ENCODE data around the gene SLC22A13. TPM values are rescaled to one million over a fixed set of nuclear protein-coding genes. Genes with fewer than 3 reads are reported as not detected.

The SLC22A13 gene
- polyA plus RNA-seq, 1 donor from 2014 or later = not detected

DNA sequence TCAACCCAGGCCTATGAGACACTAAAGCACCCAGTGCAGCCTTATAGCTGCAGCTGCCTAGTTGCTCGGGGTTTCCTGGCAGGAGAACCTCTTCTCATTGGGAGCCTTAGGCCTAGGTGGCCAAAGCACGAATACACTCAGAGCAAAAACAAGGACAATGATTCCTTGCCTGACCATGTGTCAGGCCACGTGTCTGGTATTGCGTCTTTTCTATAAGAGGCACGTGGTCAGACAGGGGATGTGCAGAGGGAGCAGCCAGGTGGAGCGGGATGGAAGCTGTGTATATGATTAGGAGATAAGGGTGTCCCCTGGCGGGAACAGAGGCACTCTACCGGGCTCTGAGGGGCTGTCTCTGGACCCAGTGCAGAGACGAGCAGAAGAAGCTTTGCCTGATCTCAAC lies 42.8 kb downstream of the SLC22A13 start:
- Histone ChIP-seq H3K27me3 (ENCODE audit: insufficient read depth, low read depth, low read length) (no peaks in the 10 kb centered on the region), H2AFZ (ENCODE audit: low read depth, low read length) (no peak overlapping the region), H3K9me3 (ENCODE audit: low read length) (no peaks in the 10 kb centered on the region), H3K79me2 (replicated peaks; ENCODE audit: insufficient read depth, low read length) (no peaks in the 10 kb centered on the region), H3K4me3 (ENCODE audit: low read length) (no peak overlapping the region), H3K27ac (ENCODE audit: low read length) (no peak overlapping the region), H3K36me3 (ENCODE audit: insufficient read depth, low read length) (no peaks in the 10 kb centered on the region), H3K9ac (ENCODE audit: low read length) (no peak overlapping the region), H4K20me1 (ENCODE audit: insufficient read depth) (no peaks in the 10 kb centered on the region), H3F3A (ENCODE audit: insufficient read depth, low read length, poor library complexity, severe bottlenecking) (no peaks in the 10 kb centered on the region), H3K4me2 (ENCODE audit: low read length) (no peak overlapping the region), H3K9me2 (ENCODE audit: insufficient read depth, low read length) (no peaks in the 10 kb centered on the region)
- TF ChIP-seq RAD21 (conservative IDR thresholded peaks at IDR 0.05) (no peak), MXI1 (conservative IDR thresholded peaks at IDR 0.05; ENCODE audit: poor library complexity, severe bottlenecking) (no peak), TAF1 (IDR thresholded peaks at IDR 0.05; ENCODE audit: low read depth) (no peak), EZH2 (IDR thresholded peaks at IDR 0.05; ENCODE audit: borderline replicate concordance, insufficient read depth, low read length, poor library complexity, severe bottlenecking) (no peak), SMC3 (conservative IDR thresholded peaks at IDR 0.05; ENCODE audit: poor library complexity) (no peak)
- TF ChIP-seq, protein P1, sequence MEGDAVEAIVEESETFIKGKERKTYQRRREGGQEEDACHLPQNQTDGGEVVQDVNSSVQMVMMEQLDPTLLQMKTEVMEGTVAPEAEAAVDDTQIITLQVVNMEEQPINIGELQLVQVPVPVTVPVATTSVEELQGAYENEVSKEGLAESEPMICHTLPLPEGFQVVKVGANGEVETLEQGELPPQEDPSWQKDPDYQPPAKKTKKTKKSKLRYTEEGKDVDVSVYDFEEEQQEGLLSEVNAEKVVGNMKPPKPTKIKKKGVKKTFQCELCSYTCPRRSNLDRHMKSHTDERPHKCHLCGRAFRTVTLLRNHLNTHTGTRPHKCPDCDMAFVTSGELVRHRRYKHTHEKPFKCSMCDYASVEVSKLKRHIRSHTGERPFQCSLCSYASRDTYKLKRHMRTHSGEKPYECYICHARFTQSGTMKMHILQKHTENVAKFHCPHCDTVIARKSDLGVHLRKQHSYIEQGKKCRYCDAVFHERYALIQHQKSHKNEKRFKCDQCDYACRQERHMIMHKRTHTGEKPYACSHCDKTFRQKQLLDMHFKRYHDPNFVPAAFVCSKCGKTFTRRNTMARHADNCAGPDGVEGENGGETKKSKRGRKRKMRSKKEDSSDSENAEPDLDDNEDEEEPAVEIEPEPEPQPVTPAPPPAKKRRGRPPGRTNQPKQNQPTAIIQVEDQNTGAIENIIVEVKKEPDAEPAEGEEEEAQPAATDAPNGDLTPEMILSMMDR (IDR thresholded peaks at IDR 0.05; ENCODE audit: poor library complexity, severe bottlenecking) = no peak

DNA sequence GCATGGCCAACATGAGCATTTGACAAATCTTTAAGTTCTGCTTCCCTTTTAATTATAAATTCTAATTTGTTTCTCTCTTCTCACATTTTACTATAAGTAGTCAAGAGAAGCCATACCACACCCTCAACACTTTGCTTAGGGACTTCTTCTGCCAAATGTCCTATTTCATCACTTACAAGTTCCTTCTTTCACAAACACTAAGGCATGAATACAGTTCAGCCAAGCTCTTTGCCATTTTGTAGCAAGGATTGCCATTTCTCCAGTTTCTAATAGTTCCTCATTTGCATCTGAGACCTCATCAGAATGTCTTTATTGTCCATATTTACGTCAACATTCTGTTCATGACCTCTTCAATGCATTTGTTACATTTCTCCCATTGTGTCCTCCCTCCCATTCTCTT lies 45.9 kb downstream of the SLC22A13 start:
- no peak overlapping the region for H3K4me3 ChIP-seq (ENCODE audit: low read length)
- no peaks in the 10 kb centered on the region for H4K20me1 ChIP-seq (ENCODE audit: insufficient read depth)
- H3K9me2 ChIP-seq (ENCODE audit: insufficient read depth, low read length) = no peaks in the 10 kb centered on the region
- no peak overlapping the region for H2AFZ ChIP-seq (ENCODE audit: low read depth, low read length)
- H3K79me2 ChIP-seq (replicated peaks; ENCODE audit: insufficient read depth, low read length) = no peaks in the 10 kb centered on the region
- no peaks in the 10 kb centered on the region for H3F3A ChIP-seq (ENCODE audit: insufficient read depth, low read length, poor library complexity, severe bottlenecking)
- no peaks in the 10 kb centered on the region for H3K9me3 ChIP-seq (ENCODE audit: low read length)
- no peak overlapping the region for H3K4me2 ChIP-seq (ENCODE audit: low read length)
- H3K36me3 ChIP-seq (ENCODE audit: insufficient read depth, low read length) = no peaks in the 10 kb centered on the region
- no peaks in the 10 kb centered on the region for H3K27me3 ChIP-seq (ENCODE audit: insufficient read depth, low read depth, low read length)
- H3K9ac ChIP-seq (ENCODE audit: low read length) = no peak overlapping the region
- no peak overlapping the region for H3K27ac ChIP-seq (ENCODE audit: low read length)
- TF ChIP-seq EP300 (conservative IDR thresholded peaks at IDR 0.05; ENCODE audit: poor library complexity, severe bottlenecking) (no peak), MXI1 (conservative IDR thresholded peaks at IDR 0.05; ENCODE audit: poor library complexity, severe bottlenecking) (no peak), POLR2AphosphoS5 (IDR thresholded peaks at IDR 0.05) (no peak), SMC3 (conservative IDR thresholded peaks at IDR 0.05; ENCODE audit: poor library complexity) (no peak), TAF1 (IDR thresholded peaks at IDR 0.05; ENCODE audit: low read depth) (no peak)
- TF ChIP-seq, protein P1 (IDR thresholded peaks at IDR 0.05; ENCODE audit: poor library complexity, severe bottlenecking) = no peak

DNA sequence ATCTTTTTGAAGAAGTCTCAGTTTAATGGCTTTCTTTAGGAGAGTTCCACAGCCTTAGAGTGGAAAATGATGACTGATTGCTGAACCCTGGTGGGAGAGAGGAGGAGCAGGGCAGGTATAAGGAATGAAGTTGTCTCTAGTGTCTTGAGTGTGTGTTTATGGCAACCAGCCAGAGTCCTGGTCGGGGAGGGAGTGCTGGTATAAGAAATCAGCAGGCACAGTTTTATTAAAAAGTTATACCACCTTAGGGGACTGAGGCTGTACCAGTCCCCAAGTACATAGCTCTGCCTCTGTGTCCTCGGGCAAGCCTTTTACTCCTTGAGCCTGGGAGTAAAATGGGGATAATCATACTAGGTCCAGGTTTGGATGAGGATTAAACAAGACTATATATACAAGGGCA lies 46.3 kb downstream of the SLC22A13 start:
- H3K36me3 ChIP-seq (ENCODE audit: insufficient read depth, low read length) = no peaks in the 10 kb centered on the region
- no peaks in the 10 kb centered on the region for H3K79me2 ChIP-seq (replicated peaks; ENCODE audit: insufficient read depth, low read length)
- H2AFZ ChIP-seq (ENCODE audit: low read depth, low read length) = no peak overlapping the region
- no peaks in the 10 kb centered on the region for H3K9me3 ChIP-seq (ENCODE audit: low read length)
- no peaks in the 10 kb centered on the region for H3K27me3 ChIP-seq (ENCODE audit: insufficient read depth, low read depth, low read length)
- H3K9ac ChIP-seq (ENCODE audit: low read length) = no peak overlapping the region
- no peak overlapping the region for H3K4me2 ChIP-seq (ENCODE audit: low read length)
- no peak overlapping the region for H3K27ac ChIP-seq (ENCODE audit: low read length)
- no peak overlapping the region for H3K4me3 ChIP-seq (ENCODE audit: low read length)
- no peaks in the 10 kb centered on the region for H4K20me1 ChIP-seq (ENCODE audit: insufficient read depth)
- no peaks in the 10 kb centered on the region for H3F3A ChIP-seq (ENCODE audit: insufficient read depth, low read length, poor library complexity, severe bottlenecking)
- H3K9me2 ChIP-seq (ENCODE audit: insufficient read depth, low read length) = no peaks in the 10 kb centered on the region
- no peak for TF ChIP-seq POLR2AphosphoS5 (IDR thresholded peaks at IDR 0.05)
- TF ChIP-seq SMC3 (conservative IDR thresholded peaks at IDR 0.05; ENCODE audit: poor library complexity) = no peak
- no peak for TF ChIP-seq TAF1 (IDR thresholded peaks at IDR 0.05; ENCODE audit: low read depth)
- TF ChIP-seq RAD21 (conservative IDR thresholded peaks at IDR 0.05) = no peak
- no peak for TF ChIP-seq MXI1 (conservative IDR thresholded peaks at IDR 0.05; ENCODE audit: poor library complexity, severe bottlenecking)

All from neural cell (in vitro differentiated cells).